RWPE2 (cell line): ENCODE data around the gene CNTN4.

ENCODE experiments used
- ATAC-seq: fragments of 200-7000 bp; cut with Tn5 transposase; 3 replicates; pipeline ENCODE4 v1.9.1; 2021; ENCODE audit warnings: low read depth
- DNase-seq: peaks from one replicate; pipeline ENCODE4 v3.0.0-alpha.2; 2020; ENCODE audit warnings: low spot score
- H3K27ac ChIP-seq: fragments of 450-650 bp; 2 replicates; pipeline ENCODE4 v1.5.1; 2017; ENCODE audit warnings: mild to moderate bottlenecking; ENCODE audit not compliant: poor library complexity, severe bottlenecking
- H3K27me3 ChIP-seq: fragments of 250-450 bp; sonication (Bioruptor Pico); 2 replicates; pipeline ENCODE4 v1.5.1; 2021; ENCODE audit warnings: mild to moderate bottlenecking, moderate library complexity; ENCODE audit not compliant: insufficient read depth, poor library complexity, severe bottlenecking
- H3K36me3 ChIP-seq: fragments of 250-450 bp; sonication (Bioruptor Pico); 2 replicates; pipeline ENCODE4 v1.5.1; 2020; ENCODE audit warnings: low read depth, mild to moderate bottlenecking, moderate library complexity
- H3K4me1 ChIP-seq: fragments of 250-450 bp; sonication (Bioruptor Pico); 2 replicates; pipeline ENCODE4 v1.5.1; 2021; ENCODE audit warnings: mild to moderate bottlenecking, moderate library complexity; ENCODE audit not compliant: insufficient read depth, poor library complexity, severe bottlenecking
- H3K4me3 ChIP-seq: fragments of 250-450 bp; sonication (Bioruptor Pico); 2 replicates; pipeline ENCODE4 v1.5.1; 2021; ENCODE audit warnings: mild to moderate bottlenecking, moderate library complexity; ENCODE audit not compliant: severe bottlenecking
- H3K9me3 ChIP-seq: fragments of 250-450 bp; sonication (Bioruptor Pico); 2 replicates; pipeline ENCODE4 v1.5.1; 2021; ENCODE audit warnings: mild to moderate bottlenecking, moderate library complexity; ENCODE audit not compliant: severe bottlenecking
- CTCF ChIP-seq: fragments of 450-650 bp; IDR thresholded peaks from one replicate; pipeline ENCODE4 v1.5.1; 2017; ENCODE audit warnings: mild to moderate bottlenecking, moderate library complexity; ENCODE audit not compliant: poor library complexity, severe bottlenecking

The CNTN4 gene

GRCh38 chr3:2423143-2423542 lies 324.5 kb downstream of the CNTN4 start:
- no peaks in the 10 kb centered on the region for H3K4me1 ChIP-seq
- no peaks in the 10 kb centered on the region for H3K36me3 ChIP-seq
- no peaks in the 10 kb centered on the region for H3K27me3 ChIP-seq
- no peak for ATAC-seq
- H3K27ac ChIP-seq = no peak overlapping the region
- TF ChIP-seq CTCF = no peak
- no peak for DNase-seq
- H3K4me3 ChIP-seq = no peak overlapping the region
- H3K9me3 ChIP-seq = no peaks in the 10 kb centered on the region

GRCh38 chr3:2441558-2441957 lies 342.9 kb downstream of the CNTN4 start:
- no peak for ATAC-seq
- DNase-seq = no peak
- Histone ChIP-seq H3K4me1 (no peaks in the 10 kb centered on the region), H3K27me3 (no peaks in the 10 kb centered on the region), H3K9me3 (no peaks in the 10 kb centered on the region), H3K4me3 (no peak overlapping the region), H3K27ac (no peak overlapping the region), H3K36me3 (no peaks in the 10 kb centered on the region)
- TF ChIP-seq CTCF = no peak

- H3K4me3 ChIP-seq = no peak overlapping the region
- H3K4me1 ChIP-seq = no peaks in the 10 kb centered on the region
- TF ChIP-seq CTCF = no peak
- no peak for ATAC-seq
- H3K27ac ChIP-seq = no peak overlapping the region
- no peaks in the 10 kb centered on the region for H3K9me3 ChIP-seq
- H3K36me3 ChIP-seq = no peaks in the 10 kb centered on the region
- DNase-seq = no peak
- H3K27me3 ChIP-seq = no peaks in the 10 kb centered on the region
Observed at GRCh38 chr3:2446146-2446545, 347.5 kb downstream of the CNTN4 start.

- Histone ChIP-seq H3K4me1 (no peaks in the 10 kb centered on the region), H3K4me3 (no peak overlapping the region), H3K27ac (no peak overlapping the region), H3K27me3 (no peaks in the 10 kb centered on the region), H3K9me3 (no peaks in the 10 kb centered on the region), H3K36me3 (no peaks in the 10 kb centered on the region)
- ATAC-seq (no peak), DNase-seq (no peak)
- TF ChIP-seq CTCF = no peak
Observed at GRCh38 chr3:2452249-2452648, 353.6 kb downstream of the CNTN4 start.

GRCh38 chr3:2454865-2455264 lies 356.2 kb downstream of the CNTN4 start:
- Histone ChIP-seq H3K4me3 (no peak overlapping the region), H3K27ac (no peak overlapping the region), H3K4me1 (no peaks in the 10 kb centered on the region), H3K27me3 (no peaks in the 10 kb centered on the region), H3K9me3 (no peaks in the 10 kb centered on the region), H3K36me3 (no peaks in the 10 kb centered on the region)
- no peak for TF ChIP-seq CTCF
- ATAC-seq (no peak), DNase-seq (no peak)
